HUES48 (cell line): ENCODE measurements around the gene DUSP28.
A peak's percentile ranks its signal among the peaks of the same experiment; 100 is the strongest.
"Not testable (repeated sequence)": the region's sequence is repeated elsewhere in the genome, so short reads cannot be mapped to it uniquely, and the experiment has no call there.

Experiments used
- H3K27ac ChIP-seq: one replicate; pipeline ENCODE4 v1.7.0; 2013; ENCODE audit warnings: low read depth, low read length, inconsistent platforms
- H3K27me3 ChIP-seq: 2 replicates; pipeline ENCODE4 v1.6.1; 2013; ENCODE audit warnings: mild to moderate bottlenecking, low read length; ENCODE audit not compliant: control insufficient read depth, insufficient read depth
- H3K36me3 ChIP-seq: 2 replicates; pipeline ENCODE4 v1.6.1; 2013; ENCODE audit warnings: low read length; ENCODE audit not compliant: control insufficient read depth, insufficient read depth
- H3K4me1 ChIP-seq: 2 replicates; pipeline ENCODE4 v1.6.1; 2013; ENCODE audit warnings: mild to moderate bottlenecking, low read length; ENCODE audit not compliant: control insufficient read depth, insufficient read depth
- H3K4me3 ChIP-seq: 2 replicates; pipeline ENCODE4 v1.5.1; 2013; ENCODE audit warnings: mild to moderate bottlenecking, low read depth, low read length
- H3K9ac ChIP-seq: 2 replicates; pipeline ENCODE4 v1.6.1; 2013; ENCODE audit warnings: mild to moderate bottlenecking, low read depth, low read length, moderate library complexity
- H3K9me3 ChIP-seq: 2 replicates; pipeline ENCODE4 v1.6.1; 2013; ENCODE audit warnings: low read length; ENCODE audit not compliant: control insufficient read depth, insufficient read depth

Gene DUSP28

GRCh38 chr2:240520130-240520973 lies 39.8 kb upstream of the DUSP28 start:
- H3K9me3 ChIP-seq, result peaks cover 22% of the 10 kb centered on the region
- peaks cover 6% of the 10 kb centered on the region; the same call in 1 of the 2 replicates for H3K4me1 ChIP-seq
- peak overlapping the region; percentile 47 for H3K4me3 ChIP-seq
- H3K27me3 ChIP-seq, result peaks cover 28% of the 10 kb centered on the region
- H3K27ac ChIP-seq, result no peak overlapping the region
- H3K9ac ChIP-seq, result no peak overlapping the region
- no peaks in the 10 kb centered on the region for H3K36me3 ChIP-seq

GRCh38 chr2:240520974-240521350 lies 39.2 kb upstream of the DUSP28 start:
- peaks cover 6% of the 10 kb centered on the region; the same call in 1 of the 2 replicates for H3K4me1 ChIP-seq
- no peak overlapping the region for H3K4me3 ChIP-seq
- no peaks in the 10 kb centered on the region for H3K36me3 ChIP-seq
- H3K27me3 ChIP-seq, result peaks cover 28% of the 10 kb centered on the region
- H3K9ac ChIP-seq, result no peak overlapping the region
- peaks cover 28% of the 10 kb centered on the region for H3K9me3 ChIP-seq
- no peak overlapping the region for H3K27ac ChIP-seq

DNA sequence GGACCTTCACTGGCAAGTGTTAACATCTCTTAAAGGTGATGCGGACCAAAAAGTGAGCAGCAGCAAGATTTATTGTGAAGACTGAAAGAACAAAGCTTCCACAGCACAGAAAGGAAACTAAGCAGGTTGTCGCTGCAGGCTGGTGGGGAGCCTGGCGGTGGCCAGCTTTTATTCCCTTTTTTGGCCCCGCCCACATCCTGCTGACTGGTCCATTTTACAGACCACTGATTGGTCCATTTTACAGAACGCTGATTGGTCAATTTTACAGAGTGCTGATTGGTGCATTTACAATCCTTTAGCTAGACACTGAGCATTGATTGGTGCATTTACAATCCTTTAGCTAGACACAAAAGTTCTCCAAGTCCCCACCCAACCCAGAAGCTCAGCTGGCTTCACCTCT lies 38.3 kb upstream of the DUSP28 start:
- not testable (repeated sequence) for H3K36me3 ChIP-seq, H3K9ac ChIP-seq, H3K27ac ChIP-seq, H3K4me3 ChIP-seq, H3K4me1 ChIP-seq
- Histone ChIP-seq H3K9me3 (peaks cover 34% of the 10 kb centered on the region), H3K27me3 (peaks cover 28% of the 10 kb centered on the region)

DNA sequence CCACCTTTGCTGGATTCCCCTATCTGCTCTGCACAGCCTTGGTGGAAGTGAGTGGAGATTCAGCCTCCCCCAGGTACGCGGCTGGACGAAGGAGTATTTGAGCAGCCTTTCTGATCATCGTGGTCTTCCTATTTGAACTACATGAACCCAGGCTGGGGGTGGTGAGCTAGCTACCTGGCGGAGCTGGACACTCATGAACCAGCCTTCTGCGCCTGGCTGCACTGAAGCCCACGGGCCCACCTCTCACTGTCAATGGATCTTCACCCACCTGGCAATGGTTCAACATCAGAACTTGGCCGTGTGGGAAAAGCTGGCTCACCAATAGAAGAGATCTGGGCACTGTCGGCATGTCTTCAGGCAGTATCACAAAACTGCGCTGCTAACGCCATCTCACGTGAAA lies 37.8 kb upstream of the DUSP28 start:
- peaks cover 6% of the 10 kb centered on the region; the same call in 1 of the 2 replicates for H3K4me1 ChIP-seq
- peaks cover 34% of the 10 kb centered on the region for H3K9me3 ChIP-seq

DNA sequence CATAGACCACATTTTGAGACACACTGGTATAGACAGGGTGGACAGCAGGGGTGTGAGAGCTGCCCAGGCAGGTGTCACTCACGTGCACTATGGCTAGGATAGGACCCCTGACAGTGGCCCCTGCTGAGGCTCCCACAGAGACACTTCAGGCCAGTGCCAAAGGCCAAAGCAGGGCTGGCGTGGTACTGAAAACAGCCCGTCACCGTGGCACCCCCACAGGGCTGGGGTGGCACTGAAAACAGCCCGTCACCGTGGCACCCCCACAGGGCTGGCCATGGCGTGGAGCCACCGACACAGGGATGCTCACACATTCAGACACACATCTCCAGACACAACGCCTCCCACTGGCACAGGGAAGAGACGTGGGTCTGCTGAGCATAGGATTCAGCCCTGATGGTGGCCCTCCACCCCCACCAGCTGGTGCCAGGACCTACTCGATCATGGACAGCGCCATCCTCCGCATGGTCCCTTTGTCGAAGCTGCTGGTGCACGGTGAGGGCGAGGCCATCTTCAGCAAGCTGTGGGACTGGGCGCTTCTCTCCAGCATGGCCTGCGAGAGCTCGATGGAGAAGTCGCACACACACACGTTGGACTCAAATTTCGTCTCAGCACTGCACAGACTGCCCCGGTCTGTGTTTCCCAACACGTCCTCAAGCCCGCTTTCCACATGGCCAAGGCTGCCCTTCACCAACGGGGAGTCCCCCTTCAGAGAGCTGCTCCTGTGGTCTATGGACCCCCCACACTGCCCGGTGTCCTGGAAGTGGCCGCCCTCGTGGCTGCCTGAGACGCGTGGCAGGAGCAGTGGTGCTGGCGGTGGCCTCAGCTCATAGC lies 36.5 kb upstream of the DUSP28 start:
- Histone ChIP-seq H3K27me3 (peaks cover 23% of the 10 kb centered on the region), H3K27ac (no peak overlapping the region), H3K36me3 (no peaks in the 10 kb centered on the region), H3K9ac (no peak overlapping the region), H3K4me1 (peaks cover 6% of the 10 kb centered on the region; the same call in 1 of the 2 replicates), H3K4me3 (no peak overlapping the region), H3K9me3 (peaks cover 34% of the 10 kb centered on the region)

More for the DNA sequence above, 37.8 kb upstream of the DUSP28 start:
- H3K27me3 ChIP-seq, result peaks cover 28% of the 10 kb centered on the region
- H3K27ac ChIP-seq, result no peak overlapping the region
- H3K4me3 ChIP-seq, result no peak overlapping the region
- H3K36me3 ChIP-seq, result no peaks in the 10 kb centered on the region
- H3K9ac ChIP-seq, result no peak overlapping the region

DNA sequence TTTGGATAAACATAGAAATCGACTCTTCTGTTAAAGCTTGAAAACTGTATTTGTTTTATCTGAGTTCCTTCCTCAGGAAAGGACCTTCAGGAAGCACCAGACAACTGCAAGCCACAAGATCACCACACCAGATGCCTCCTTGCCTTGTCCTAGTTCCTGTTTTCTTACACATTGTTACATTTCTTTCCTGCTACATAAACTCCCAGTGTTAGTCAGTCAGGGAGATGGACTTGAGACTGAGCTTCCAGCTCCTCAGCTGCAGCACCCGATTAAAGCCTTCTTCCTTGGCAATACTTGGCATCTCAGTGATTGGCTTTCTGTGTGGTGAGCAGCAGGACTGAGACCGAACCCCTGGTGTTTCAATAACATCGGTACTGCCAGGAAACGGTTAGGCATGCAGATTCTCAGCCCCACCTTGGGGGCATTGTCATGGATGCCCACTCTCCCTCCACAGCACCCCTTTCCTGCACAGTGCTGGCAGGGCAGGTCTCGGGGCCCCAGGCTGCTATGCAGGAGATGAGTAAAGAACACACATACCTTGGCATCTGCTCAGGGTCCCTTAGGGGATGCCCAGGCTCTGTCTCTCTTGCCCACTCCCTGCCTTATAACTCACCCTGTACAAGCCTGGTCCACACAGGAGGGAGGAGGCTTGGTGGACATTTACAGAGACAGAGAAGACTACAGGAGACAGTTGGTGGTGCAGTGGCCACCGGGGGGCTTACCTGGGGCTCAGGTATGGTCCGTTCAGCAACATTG lies 35.0 kb upstream of the DUSP28 start:
- H3K27me3 ChIP-seq, result peaks cover 8% of the 10 kb centered on the region
- H3K4me3 ChIP-seq, result no peak overlapping the region
- no peak overlapping the region for H3K27ac ChIP-seq
- H3K9me3 ChIP-seq, result peaks cover 34% of the 10 kb centered on the region
- H3K4me1 ChIP-seq, result no peaks in the 10 kb centered on the region
- no peak overlapping the region for H3K9ac ChIP-seq
- no peaks in the 10 kb centered on the region for H3K36me3 ChIP-seq

DNA sequence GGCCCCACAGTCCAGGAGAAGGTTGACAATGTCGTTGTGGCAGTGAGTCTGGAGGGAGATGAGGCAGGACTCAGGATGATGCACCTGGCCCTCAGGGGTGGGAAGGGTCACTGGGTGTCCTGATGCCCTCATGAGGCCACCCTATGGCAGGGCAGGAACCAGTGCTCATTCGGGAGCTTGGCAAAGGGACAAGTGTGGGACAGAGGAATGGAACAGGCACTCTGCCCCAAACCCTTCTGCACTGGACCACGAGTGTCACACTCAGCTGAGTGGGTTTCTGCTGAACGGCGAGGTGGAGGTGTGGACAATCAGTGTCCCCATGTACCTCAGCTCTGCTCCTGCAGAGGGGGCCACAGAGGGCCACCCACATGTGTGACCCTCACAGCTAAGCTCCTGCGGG lies 34.4 kb upstream of the DUSP28 start:
- no peaks in the 10 kb centered on the region for H3K36me3 ChIP-seq
- peaks cover 34% of the 10 kb centered on the region for H3K9me3 ChIP-seq
- peaks cover 1% of the 10 kb centered on the region for H3K27me3 ChIP-seq
- no peak overlapping the region for H3K9ac ChIP-seq
- H3K4me3 ChIP-seq, result no peak overlapping the region
- H3K4me1 ChIP-seq, result no peaks in the 10 kb centered on the region
- H3K27ac ChIP-seq, result no peak overlapping the region

DNA sequence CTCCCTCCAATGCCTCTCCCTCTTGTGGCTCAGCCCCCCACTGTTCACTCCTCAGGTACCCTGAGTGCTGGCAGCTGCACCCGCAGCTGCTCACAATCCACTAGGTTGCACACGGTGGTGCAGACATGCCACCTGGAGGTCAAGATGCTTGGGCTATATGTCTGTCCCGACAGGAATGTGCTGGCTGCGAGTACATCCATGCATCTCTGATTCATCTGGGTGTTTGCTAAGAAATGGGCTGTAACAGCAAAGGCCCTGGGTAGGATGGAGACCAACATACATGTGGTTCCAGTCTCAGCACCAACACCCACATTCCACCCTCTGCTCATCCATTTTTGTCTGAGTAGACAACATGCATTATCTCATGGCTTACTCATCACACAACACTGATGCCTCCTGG lies 33.6 kb upstream of the DUSP28 start:
- Histone ChIP-seq H3K36me3 (no peaks in the 10 kb centered on the region), H3K9ac (no peak overlapping the region), H3K27me3 (no peaks in the 10 kb centered on the region), H3K4me3 (no peak overlapping the region), H3K4me1 (no peaks in the 10 kb centered on the region), H3K27ac (no peak overlapping the region), H3K9me3 (peaks cover 40% of the 10 kb centered on the region)

- H3K36me3 ChIP-seq, result no peaks in the 10 kb centered on the region
- H3K27me3 ChIP-seq, result no peaks in the 10 kb centered on the region
- no peak overlapping the region for H3K9ac ChIP-seq
- peaks cover 47% of the 10 kb centered on the region for H3K9me3 ChIP-seq
- no peaks in the 10 kb centered on the region for H3K4me1 ChIP-seq
- no peak overlapping the region for H3K4me3 ChIP-seq
- no peak overlapping the region for H3K27ac ChIP-seq
These were observed 32.9 kb upstream of the DUSP28 start for GRCh38 chr2:240527153-240527750.

- H3K4me3 ChIP-seq, result no peak overlapping the region
- no peak overlapping the region for H3K9ac ChIP-seq
- no peaks in the 10 kb centered on the region for H3K27me3 ChIP-seq
- no peaks in the 10 kb centered on the region for H3K36me3 ChIP-seq
- H3K4me1 ChIP-seq, result no peaks in the 10 kb centered on the region
- no peak overlapping the region for H3K27ac ChIP-seq
- H3K9me3 ChIP-seq, result peaks cover 45% of the 10 kb centered on the region
These were observed 31.6 kb upstream of the DUSP28 start for GRCh38 chr2:240528406-240529040.
